Endothelial cell (in vitro differentiated cells): ENCODE data around the gene HES3. TPM values are rescaled to one million over a fixed set of nuclear protein-coding genes. Genes with fewer than 3 reads are reported as not detected.

ENCODE experiments used
- DNase-seq: peaks from one replicate; pipeline ENCODE4 v3.0.0; 2021; ENCODE audit warnings: low spot score
- H3K27ac Mint-ChIP-seq: one replicate; pipeline ENCODE4 v1.8.0; 2021; ENCODE audit warnings: mixed read lengths, inconsistent platforms; ENCODE audit not compliant: unreplicated experiment
- H3K27me3 Mint-ChIP-seq: one replicate; pipeline ENCODE4 v1.8.0; 2021; ENCODE audit warnings: mild to moderate bottlenecking, moderate library complexity, mixed read lengths, inconsistent platforms; ENCODE audit not compliant: unreplicated experiment
- H3K36me3 Mint-ChIP-seq: one replicate; pipeline ENCODE4 v1.8.0; 2021; ENCODE audit warnings: mild to moderate bottlenecking, low read depth, mixed read lengths, inconsistent platforms; ENCODE audit not compliant: unreplicated experiment
- H3K4me1 Mint-ChIP-seq: one replicate; pipeline ENCODE4 v1.8.0; 2021; ENCODE audit warnings: mild to moderate bottlenecking, mixed read lengths, inconsistent platforms; ENCODE audit not compliant: unreplicated experiment
- H3K4me3 Mint-ChIP-seq: one replicate; pipeline ENCODE4 v1.8.0; 2021; ENCODE audit warnings: mild to moderate bottlenecking, mixed read lengths, inconsistent platforms; ENCODE audit not compliant: unreplicated experiment
- H3K9me3 Mint-ChIP-seq: one replicate; pipeline ENCODE4 v1.8.0; 2021; ENCODE audit warnings: mixed read lengths, inconsistent platforms; ENCODE audit not compliant: unreplicated experiment
- CTCF ChIP-seq: fragments of 200-600 bp; sonication (generic); IDR thresholded peaks from one replicate; pipeline ENCODE4 v1.5.0; 2021; ENCODE audit warnings: antibody characterized with exemption; ENCODE audit not compliant: unreplicated experiment
- total RNA-seq: library from RNA; stranded (reverse); fragmentation: NEBNext Ultra II Directional; extraction: Animal tissue kit (Norgen Biotek cat#: 25700); gene quantifications from one replicate; pipeline ENCODE4 v1.2.1, GENCODE V29; 2021; ENCODE audit not compliant: unreplicated experiment

The HES3 gene
- total RNA-seq, 1 donor from 2014 or later = not detected

- Mint-ChIP-seq H3K4me1 (no peaks in the 10 kb centered on the region), H3K9me3 (no peaks in the 10 kb centered on the region), H3K36me3 (peaks cover under 1% of the 10 kb centered on the region), H3K27me3 (peaks cover 9% of the 10 kb centered on the region), H3K27ac (no peak overlapping the region), H3K4me3 (no peak overlapping the region)
- no peak for DNase-seq
- TF ChIP-seq CTCF = no peak
Observed at GRCh38 chr1:6273380-6273891, 29.5 kb downstream of the HES3 start.

DNA sequence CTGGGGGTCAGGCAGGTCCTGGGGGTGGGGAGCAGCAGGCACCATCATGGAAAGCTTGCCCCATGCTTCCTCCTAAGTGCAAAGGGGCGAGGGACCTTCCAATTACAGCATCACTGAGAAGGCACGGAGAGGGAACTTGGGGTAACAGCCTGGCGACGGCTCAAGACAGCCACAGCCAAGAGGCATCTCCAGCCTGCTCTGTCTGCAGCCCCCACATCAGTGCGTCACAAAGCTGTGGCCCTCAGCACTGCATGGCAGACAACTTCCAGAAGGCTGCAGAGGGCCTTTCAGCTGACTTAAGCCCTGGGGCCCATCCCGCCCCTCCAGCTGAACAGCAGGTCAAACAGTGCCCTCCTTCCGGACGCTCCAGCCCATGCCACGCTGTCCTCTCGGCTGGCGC, 30.1 kb downstream of the HES3 start:
- Mint-ChIP-seq H3K4me3 (no peak overlapping the region), H3K9me3 (no peaks in the 10 kb centered on the region), H3K27ac (no peak overlapping the region), H3K4me1 (no peaks in the 10 kb centered on the region), H3K36me3 (peaks cover 7% of the 10 kb centered on the region), H3K27me3 (peaks cover 9% of the 10 kb centered on the region)
- no peak for TF ChIP-seq CTCF
- no peak for DNase-seq

GRCh38 chr1:6274622-6275139, 30.7 kb downstream of the HES3 start:
- Mint-ChIP-seq H3K4me3 (no peak overlapping the region), H3K36me3 (peaks cover 8% of the 10 kb centered on the region), H3K27me3 (peaks cover 9% of the 10 kb centered on the region), H3K4me1 (no peaks in the 10 kb centered on the region), H3K9me3 (no peaks in the 10 kb centered on the region), H3K27ac (no peak overlapping the region)
- no peak for TF ChIP-seq CTCF
- DNase-seq = no peak

GRCh38 chr1:6275826-6276782, 32.1 kb downstream of the HES3 start:
- no peaks in the 10 kb centered on the region for H3K4me1 Mint-ChIP-seq
- no peaks in the 10 kb centered on the region for H3K9me3 Mint-ChIP-seq
- H3K27ac Mint-ChIP-seq = no peak overlapping the region
- H3K27me3 Mint-ChIP-seq = peaks cover 7% of the 10 kb centered on the region
- no peak overlapping the region for H3K4me3 Mint-ChIP-seq
- H3K36me3 Mint-ChIP-seq = peaks cover 8% of the 10 kb centered on the region
- TF ChIP-seq CTCF = no peak
- no peak for DNase-seq
